GM12874 (cell line): ENCODE measurements around the gene C10orf90.

Source experiments
- CTCF ChIP-seq: IDR thresholded peaks from 2 replicates; pipeline ENCODE4 v1.5.1; 2011; ENCODE audit warnings: low read depth, mild to moderate bottlenecking, control low read depth, low read length, moderate library complexity; ENCODE audit not compliant: insufficient read depth

The C10orf90 gene

GRCh38 chr10:126397156-126397555 lies 273.3 kb downstream of the C10orf90 start:
- no peak for TF ChIP-seq CTCF

GRCh38 chr10:126394948-126395347 lies 275.5 kb downstream of the C10orf90 start:
- no peak for TF ChIP-seq CTCF

- no peak for TF ChIP-seq CTCF
Measured at GRCh38 chr10:126393076-126393475, 277.4 kb downstream of the C10orf90 start.

DNA sequence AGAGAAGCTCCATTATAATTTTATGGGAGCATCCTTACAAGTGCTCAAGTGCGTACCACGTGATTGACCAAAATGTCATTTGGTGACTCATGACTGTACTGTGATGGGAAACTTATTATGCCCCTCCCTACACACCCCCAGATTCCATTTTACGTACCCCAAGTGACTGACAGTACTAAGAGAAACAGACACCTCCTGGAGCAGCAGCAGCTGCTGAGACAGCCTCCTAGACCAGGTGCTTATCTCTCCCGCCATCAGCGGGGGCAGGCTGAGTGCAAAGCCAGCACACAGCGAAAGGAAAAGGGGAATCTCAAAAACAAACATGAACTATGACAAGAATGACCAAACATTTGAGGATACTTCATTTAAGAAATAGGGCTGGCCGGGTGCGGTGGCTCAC lies 278.0 kb downstream of the C10orf90 start:
- no peak for TF ChIP-seq CTCF

GRCh38 chr10:126392068-126392467 lies 278.4 kb downstream of the C10orf90 start:
- TF ChIP-seq CTCF: no peak

DNA sequence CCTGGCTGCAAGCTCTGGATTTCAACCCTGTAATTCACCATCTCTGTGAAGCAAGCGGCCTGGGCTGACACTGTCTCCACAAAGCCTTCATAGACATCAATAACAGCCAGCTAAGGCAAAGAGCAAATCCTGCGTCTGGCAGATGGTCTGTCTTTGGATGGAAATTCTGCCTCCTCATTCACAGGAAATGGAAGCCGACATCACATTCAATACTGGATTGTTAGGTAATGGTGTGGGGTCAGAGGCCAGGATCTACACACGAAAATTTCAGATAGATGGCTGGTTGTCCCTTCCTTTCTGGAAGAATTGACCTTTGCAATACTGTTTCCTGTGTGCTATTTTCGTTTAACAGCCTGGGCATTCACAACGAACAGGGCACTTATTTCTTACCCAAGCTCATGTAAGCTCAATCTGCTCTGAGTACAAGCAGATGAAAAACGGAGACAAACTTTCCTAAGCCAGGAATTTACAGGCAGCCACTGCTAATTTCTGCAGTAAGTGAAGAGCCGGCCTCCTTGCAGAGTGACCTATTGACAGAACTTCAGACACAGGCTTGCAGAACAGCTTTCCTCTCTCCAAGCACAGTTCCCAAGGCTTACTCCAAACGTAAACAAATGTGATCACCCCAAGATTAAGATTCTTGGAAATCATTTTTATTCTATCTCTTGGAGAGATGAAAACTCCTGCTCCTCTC lies 279.2 kb downstream of the C10orf90 start:
- TF ChIP-seq CTCF: no peak

GRCh38 chr10:126390324-126390723 lies 280.2 kb downstream of the C10orf90 start:
- TF ChIP-seq CTCF: no peak
